NCI-H146 (cell line): ENCODE data around the gene BNIP1.

Source experiments
- DNase-seq: peaks from one replicate; lab custom pipeline; 2025; lab: John Stamatoyannopoulos, UW

The BNIP1 gene

DNA sequence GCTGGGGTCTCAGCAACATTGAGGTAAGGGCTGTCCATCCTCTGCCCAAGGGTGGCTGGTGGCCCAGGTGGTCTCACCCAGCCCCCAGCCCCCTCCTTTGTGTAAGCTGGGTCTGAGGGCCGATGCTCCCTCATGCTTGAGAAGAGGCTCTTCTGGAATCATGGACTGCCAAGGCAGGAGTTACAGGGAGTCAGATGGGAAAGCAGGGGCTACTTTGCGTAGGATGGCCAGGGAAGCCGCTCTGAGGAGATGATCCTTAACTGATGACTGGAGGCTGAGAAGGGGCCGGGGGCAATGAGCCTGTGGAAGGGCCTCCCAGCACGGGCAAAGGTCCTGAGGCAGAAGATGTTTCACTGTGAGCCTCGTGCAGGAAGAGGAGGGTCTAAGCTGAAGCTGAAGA lies 67.0 kb downstream of the BNIP1 start:
- DNase-seq, result no peak

DNA sequence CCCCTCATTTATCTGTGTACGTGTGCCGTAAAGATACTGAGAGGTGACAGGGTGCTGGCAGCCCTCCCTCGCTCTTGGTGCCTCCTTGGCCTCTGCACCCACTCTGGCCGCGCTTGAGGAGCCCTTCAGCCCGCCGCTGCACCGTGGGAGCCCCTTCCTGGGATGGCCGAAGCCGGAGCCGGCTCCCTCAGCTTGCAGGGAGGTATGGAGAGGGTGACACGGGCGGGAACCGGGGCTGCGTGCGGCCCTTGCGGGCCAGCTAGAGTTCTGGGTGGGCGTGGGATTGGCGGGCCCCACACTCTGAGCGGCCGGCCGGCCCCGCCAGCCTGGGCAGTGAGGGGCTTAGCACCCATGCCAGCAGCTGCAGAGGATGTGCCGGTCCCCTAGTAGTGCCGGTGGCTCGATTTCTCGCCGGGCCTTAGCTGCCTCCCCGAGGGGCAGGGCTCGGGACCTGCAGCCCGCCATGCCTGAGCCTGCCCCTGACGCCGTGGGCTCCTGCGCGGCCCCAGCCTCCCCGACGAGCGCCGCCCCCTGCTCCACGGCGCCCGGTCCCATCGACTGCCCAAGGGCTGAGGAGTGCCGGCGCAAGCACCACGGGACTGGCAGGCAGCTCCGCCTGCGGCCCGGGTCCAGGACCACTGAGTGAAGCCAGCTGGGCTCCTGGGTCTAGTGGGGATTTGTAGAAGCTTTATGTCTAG lies 69.1 kb downstream of the BNIP1 start:
- no peak for DNase-seq
